ENCODE results near the gene C1orf146. TPM values are rescaled to one million over a fixed set of nuclear protein-coding genes. Genes with fewer than 3 reads are reported as not detected.

The C1orf146 gene
- total and polyA plus RNA-seq, 4 donors: not detected

DNA sequence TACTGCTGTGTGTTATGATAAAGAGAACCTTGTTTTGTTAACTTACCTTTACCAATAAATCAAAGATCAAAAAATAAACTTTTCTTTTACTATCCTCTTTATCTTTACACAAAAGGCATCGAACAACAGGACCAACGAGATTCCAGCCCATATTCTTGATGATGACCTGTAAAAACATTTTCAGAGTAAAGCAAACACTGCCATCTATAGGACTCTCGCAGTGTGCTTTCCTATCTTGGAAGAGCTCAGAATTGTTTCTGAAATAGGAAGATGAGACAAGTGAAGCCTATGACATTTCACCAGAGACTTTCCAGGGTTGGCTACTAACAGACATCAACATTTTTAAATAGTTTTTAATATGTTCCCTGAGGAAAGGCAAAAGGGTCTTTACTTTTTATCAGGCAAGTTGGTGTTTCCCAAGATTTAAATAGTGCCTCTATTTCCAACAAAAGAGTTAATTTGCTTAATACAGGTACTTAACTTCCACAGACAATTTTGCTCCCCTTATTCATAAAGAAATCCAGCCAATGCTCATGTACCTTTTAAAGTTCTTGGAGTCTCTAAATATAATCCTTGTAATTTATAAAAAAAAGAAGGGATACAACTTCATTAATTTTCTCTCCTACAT, 73.8 kb downstream of the C1orf146 start:
- no peak overlapping the region for H3K9ac ChIP-seq (ENCODE audit: low read depth in 1 of 2, low read length in 2 of 2)
- no peaks in the 10 kb centered on the region for H3K9me3 ChIP-seq (ENCODE audit: control insufficient read depth in 4 of 4, low read length in 3 of 4)
- H3K27ac ChIP-seq (ENCODE audit: low read depth in 1 of 2, low read length in 2 of 2): no peak overlapping the region
- no peak for DNase-seq (ENCODE audit: low spot score)
- WGBS: 35% methylated on average over 3 of the region's 3 CpGs
- no peak overlapping the region for H3K4me3 ChIP-seq (ENCODE audit: low read depth in 1 of 3, low read length in 3 of 3)
- H3K4me1 ChIP-seq (ENCODE audit: control insufficient read depth in 4 of 4, insufficient read depth in 4 of 4, low read length in 3 of 4): no peaks in the 10 kb centered on the region
- H3K27me3 ChIP-seq (ENCODE audit: control insufficient read depth in 4 of 4, insufficient read depth in 4 of 4, low read length in 3 of 4): no peaks in the 10 kb centered on the region
- peaks cover 0 to 2% (median 0%) of the 10 kb centered on the region in 4 donors for H3K36me3 ChIP-seq (ENCODE audit: control insufficient read depth in 4 of 4, insufficient read depth in 3 of 4, low read depth in 1 of 4, low read length in 3 of 4)
- TF ChIP-seq HNF4A (conservative IDR thresholded peaks at IDR 0.05) (no peak), GABPA (IDR thresholded peaks at IDR 0.05 in 1 of 2, conservative IDR thresholded peaks at IDR 0.05 in 1 of 2) (no peak), RAD21 (IDR thresholded peaks at IDR 0.05) (peak; percentile 74 to 81), YY1 (IDR thresholded peaks at IDR 0.05) (no peak), SP1 (IDR thresholded peaks at IDR 0.05) (no peak), FOXA2 (IDR thresholded peaks at IDR 0.05) (no peak), CTCF (IDR thresholded peaks at IDR 0.05; ENCODE audit: low read depth, low read length, missing input control) (peak; percentile 45), NR2F2 (IDR thresholded peaks at IDR 0.05) (no peak)

Other genes starting within 250 kb of the C1orf146 start
- gene EPHX4, start 187.9 kb upstream of the C1orf146 start, total RNA-seq: under 1 TPM in 1 of 2 donors, not detected in 1; 0.08 TPM
- gene EPHX4, start 187.9 kb upstream of the C1orf146 start, polyA plus RNA-seq: under 1 TPM in 1 of 2 donors, not detected in 1; 0.06 TPM
- gene SETSIP, start 142.5 kb upstream of the C1orf146 start, total RNA-seq: under 1 TPM in 1 of 2 donors, not detected in 1; 0.09 TPM
- gene SETSIP, start 142.5 kb upstream of the C1orf146 start, polyA plus RNA-seq: not detected
- gene BTBD8, start 137.6 kb upstream of the C1orf146 start, total RNA-seq: 1 to 10 TPM; 1.8 TPM
- under 1 TPM; 0.47 to 0.53 TPM for gene BTBD8, start 137.6 kb upstream of the C1orf146 start, polyA plus RNA-seq
- 1 to 10 TPM; 3.2 to 3.3 TPM for gene GLMN, start 81.1 kb downstream of the C1orf146 start, total RNA-seq
- 1 to 10 TPM; 1.1 to 3.7 TPM for gene GLMN, start 81.1 kb downstream of the C1orf146 start, polyA plus RNA-seq
- gene RPAP2, start 81.1 kb downstream of the C1orf146 start, total RNA-seq: 1 to 10 TPM; 2.7 to 4.9 TPM
- gene RPAP2, start 81.1 kb downstream of the C1orf146 start, polyA plus RNA-seq: 1 to 10 TPM; 4.0 to 8.6 TPM